EH (cell line): ENCODE measurements around the gene OR5C1.
"Not testable (repeated sequence)": the region's sequence is repeated elsewhere in the genome, so short reads cannot be mapped to it uniquely, and the experiment has no call there.

Source experiments
- DNase-seq: peaks from one replicate; pipeline ENCODE4 v3.0.0-alpha.2; 2015; ENCODE audit warnings: low read depth

Gene OR5C1

GRCh38 chr9:122788831-122789230 is at the start of gene OR5C1:
TSS of gene OR5C1 (plus strand) at chr9:122788933. CDS start at chr9:122788933, 0 bp downstream.
- DNase-seq, result no peak

- DNase-seq, result no peak
These were observed 46.7 kb upstream of the OR5C1 start, which contains the start of gene OR1L6 for GRCh38 chr9:122742003-122742402. TSS of gene OR1L6 (plus strand) at chr9:122742303. CDS start at chr9:122749848, 7,545 bp downstream.

DNA sequence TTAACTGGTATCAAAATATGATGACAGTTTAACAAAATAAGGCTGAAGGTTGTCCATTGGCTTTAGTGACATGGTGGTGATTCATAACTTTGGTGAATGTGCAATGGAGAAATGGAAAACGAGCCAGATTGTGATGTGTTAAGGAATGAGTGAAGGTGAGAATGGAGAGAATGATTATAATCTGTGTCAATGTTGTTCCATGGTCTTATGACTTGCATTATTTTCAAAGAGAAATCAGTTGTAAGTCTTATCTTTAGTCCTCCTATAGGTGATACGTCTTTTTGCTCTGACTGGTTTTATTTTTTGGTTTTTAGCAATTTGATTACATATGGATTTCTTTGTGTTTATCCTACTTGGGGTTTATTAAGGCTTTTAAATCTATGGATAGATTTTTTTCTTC is 33.9 kb upstream of the OR5C1 start:
- DNase-seq, result no peak

GRCh38 chr9:122767817-122768216 is 20.9 kb upstream of the OR5C1 start:
- no peak for DNase-seq

- no peak for DNase-seq
These were observed 11.7 kb upstream of the OR5C1 start for GRCh38 chr9:122777052-122777451.

GRCh38 chr9:122777935-122778627 is 10.7 kb upstream of the OR5C1 start:
- DNase-seq, result peak; percentile 77

GRCh38 chr9:122779181-122779580 is 9.6 kb upstream of the OR5C1 start:
- DNase-seq, result no peak

DNA sequence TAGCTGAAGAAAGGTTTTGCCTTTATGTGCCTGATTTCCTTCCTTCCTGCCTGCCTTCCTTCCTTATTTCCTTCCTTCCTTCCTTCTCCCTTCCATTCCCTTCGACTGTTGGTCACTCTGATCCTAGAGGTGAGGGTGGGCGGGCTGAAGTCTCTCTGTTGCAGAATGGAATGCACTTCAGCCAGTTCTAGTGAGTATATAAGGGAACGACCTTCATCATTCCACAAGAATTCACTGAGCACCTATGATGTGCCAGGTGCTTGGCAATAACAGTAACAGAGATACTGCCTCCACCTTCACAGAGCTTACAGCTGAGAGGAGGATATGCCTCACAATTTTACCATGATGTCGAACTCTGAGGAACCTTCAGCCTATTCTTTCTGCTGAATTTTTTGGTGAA is 8.7 kb upstream of the OR5C1 start:
- DNase-seq, result no peak

- DNase-seq, result no peak
These were observed 7.1 kb upstream of the OR5C1 start for GRCh38 chr9:122781671-122782070.

GRCh38 chr9:122785269-122785668 is 3.5 kb upstream of the OR5C1 start:
- DNase-seq, result no peak

DNA sequence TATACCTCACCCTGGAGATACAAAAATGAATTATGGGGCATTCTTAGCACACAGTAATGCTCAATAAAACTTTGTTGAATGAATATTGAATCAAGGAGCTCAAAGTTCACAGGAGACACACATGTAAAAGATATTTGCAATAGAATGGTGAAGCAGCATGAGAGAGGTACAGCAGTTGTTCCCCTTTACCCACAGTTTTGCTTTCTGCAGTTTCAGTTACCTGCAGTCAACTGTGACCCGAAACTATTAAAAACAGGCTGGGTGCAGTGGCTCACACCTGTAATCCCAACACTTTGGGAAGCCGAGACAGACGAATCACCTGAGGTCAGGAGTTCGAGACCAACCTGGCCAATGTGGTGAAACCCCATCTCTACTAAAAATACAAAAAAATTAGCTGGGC is 2.4 kb upstream of the OR5C1 start:
- no peak for DNase-seq

- DNase-seq, result no peak
These were observed 718 bp downstream of the OR5C1 start for GRCh38 chr9:122789256-122790046.

GRCh38 chr9:122791872-122792669 is 3.3 kb downstream of the OR5C1 start:
- no peak for DNase-seq

DNA sequence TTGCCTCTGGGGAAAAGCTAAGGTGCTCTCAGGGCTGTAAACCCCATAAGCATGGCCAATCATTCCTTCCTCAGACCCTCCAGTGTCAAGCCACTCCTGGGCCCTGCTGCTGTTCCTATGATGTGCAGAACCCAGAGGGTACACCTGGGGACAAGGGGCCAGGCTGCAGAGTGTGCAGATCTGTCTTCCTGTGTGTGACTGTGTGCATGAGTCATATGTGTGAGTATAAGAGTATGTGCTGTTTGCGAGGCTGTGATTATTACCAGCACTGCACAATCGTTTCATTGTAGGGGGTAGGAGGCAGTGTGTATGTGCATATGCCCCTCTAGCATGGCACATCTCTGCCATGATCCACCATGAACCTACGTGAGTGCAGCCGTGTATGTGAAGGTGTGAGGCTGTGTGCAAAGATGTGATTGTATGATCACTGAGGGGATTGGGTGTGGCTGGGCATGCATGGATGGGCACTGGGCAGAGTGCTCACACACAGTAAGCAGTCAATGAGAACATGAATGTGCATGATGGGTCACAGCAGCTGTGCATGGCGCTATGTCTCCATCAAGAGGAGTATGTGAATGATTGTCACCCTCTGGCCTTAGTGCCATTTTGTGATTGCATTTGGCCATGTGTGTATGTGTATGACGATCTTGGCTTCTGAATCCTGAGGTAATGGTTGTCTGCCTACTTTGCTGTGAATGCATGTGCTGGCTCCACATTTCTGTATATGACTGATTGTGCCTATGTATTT is 8.8 kb downstream of the OR5C1 start:
- no peak for DNase-seq

DNA sequence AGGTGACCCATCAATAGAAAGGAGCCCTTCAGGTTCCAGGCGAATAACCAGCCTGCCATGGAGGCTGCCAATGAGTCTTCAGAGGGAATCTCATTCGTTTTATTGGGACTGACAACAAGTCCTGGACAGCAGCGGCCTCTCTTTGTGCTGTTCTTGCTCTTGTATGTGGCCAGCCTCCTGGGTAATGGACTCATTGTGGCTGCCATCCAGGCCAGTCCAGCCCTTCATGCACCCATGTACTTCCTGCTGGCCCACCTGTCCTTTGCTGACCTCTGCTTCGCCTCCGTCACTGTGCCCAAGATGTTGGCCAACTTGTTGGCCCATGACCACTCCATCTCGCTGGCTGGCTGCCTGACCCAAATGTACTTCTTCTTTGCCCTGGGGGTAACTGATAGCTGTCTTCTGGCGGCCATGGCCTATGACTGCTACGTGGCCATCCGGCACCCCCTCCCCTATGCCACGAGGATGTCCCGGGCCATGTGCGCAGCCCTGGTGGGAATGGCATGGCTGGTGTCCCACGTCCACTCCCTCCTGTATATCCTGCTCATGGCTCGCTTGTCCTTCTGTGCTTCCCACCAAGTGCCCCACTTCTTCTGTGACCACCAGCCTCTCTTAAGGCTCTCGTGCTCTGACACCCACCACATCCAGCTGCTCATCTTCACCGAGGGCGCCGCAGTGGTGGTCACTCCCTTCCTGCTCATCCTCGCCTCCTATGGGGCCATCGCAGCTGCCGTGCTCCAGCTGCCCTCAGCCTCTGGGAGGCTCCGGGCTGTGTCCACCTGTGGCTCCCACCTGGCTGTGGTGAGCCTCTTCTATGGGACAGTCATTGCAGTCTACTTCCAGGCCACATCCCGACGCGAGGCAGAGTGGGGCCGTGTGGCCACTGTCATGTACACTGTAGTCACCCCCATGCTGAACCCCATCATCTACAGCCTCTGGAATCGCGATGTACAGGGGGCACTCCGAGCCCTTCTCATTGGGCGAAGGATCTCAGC is 11.6 kb downstream of the OR5C1 start, which contains the start of gene OR1K1:
OR1K1 (plus strand) TSS at position 58 of the 995 bp plus-strand sequence; CDS start at position 58, 0 bp downstream.
- DNase-seq, result no peak

DNA sequence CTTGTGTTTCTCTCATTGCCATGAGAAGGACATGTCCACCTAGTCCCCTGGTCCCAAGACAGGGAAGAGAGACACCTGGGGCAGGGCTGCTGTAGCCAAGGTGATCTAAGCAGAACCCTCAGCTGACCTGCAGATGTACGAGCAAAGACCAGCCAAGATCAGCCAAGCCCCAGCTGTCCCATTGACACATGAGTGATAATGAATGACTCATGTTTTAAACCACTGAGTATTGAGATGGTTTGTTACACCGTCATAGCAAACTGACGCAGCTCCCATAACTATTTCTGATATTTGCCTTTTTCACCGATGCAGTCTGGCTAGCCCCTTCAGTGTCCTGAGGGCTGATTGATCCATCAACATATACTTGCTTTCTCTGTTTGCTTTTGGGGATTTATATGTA is 17.9 kb downstream of the OR5C1 start:
- no peak for DNase-seq

- DNase-seq, result no peak
These were observed 18.7 kb downstream of the OR5C1 start for GRCh38 chr9:122807271-122807900.

- DNase-seq, result no peak
These were observed 19.4 kb downstream of the OR5C1 start for GRCh38 chr9:122808141-122808540.

- not testable (repeated sequence) for DNase-seq
These were observed 20.5 kb downstream of the OR5C1 start for GRCh38 chr9:122809261-122809660.
